DMS153 treated with DMSO at 0.1 percent for 48 hours (cell line): Measurements from ENCODE around the gene PPP3CA.
A peak's percentile ranks its signal among the peaks of the same experiment; 100 is the strongest.
"Not testable (repeated sequence)": the region's sequence is repeated elsewhere in the genome, so short reads cannot be mapped to it uniquely, and the experiment has no call there.

ENCODE experiments used
- DNase-seq: peaks from one replicate; lab custom pipeline; 2025; ENCODE audit not compliant: unreplicated experiment; lab: John Stamatoyannopoulos, UW

PPP3CA gene

DNA sequence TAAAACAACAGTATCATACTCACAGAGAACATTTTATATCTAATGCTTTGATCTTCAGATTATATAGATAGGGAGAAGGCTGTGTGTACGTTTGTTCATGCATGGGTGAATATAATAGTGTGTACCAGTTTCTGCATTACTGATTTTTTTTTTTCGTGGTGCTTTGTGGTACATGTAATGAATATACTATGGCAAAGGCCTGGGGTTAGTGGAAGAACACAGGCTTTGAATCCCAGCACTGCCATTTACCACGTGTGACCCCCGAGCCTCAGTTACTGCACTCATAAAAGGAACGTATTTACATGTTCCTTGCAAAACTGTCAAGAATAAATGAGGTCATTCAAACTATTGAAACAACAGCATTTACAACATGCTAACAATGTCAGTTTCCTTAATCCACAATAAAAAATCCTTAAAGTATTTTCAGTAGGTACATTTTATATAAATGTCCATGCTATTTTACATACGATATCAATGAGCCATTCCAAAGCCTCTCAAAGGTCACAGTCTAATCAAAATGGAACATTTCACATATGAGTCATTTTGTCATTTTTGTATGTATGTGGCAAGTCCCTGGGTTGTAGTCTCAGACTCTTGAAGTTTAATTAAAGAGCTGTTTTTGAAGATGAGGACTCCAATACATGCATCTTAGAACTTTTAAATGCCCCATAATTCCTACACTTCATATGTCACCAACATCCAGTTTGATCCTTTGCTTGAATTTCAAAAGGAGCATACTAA, 242.8 kb downstream of the PPP3CA start:
- DNase-seq, result no peak

DNA sequence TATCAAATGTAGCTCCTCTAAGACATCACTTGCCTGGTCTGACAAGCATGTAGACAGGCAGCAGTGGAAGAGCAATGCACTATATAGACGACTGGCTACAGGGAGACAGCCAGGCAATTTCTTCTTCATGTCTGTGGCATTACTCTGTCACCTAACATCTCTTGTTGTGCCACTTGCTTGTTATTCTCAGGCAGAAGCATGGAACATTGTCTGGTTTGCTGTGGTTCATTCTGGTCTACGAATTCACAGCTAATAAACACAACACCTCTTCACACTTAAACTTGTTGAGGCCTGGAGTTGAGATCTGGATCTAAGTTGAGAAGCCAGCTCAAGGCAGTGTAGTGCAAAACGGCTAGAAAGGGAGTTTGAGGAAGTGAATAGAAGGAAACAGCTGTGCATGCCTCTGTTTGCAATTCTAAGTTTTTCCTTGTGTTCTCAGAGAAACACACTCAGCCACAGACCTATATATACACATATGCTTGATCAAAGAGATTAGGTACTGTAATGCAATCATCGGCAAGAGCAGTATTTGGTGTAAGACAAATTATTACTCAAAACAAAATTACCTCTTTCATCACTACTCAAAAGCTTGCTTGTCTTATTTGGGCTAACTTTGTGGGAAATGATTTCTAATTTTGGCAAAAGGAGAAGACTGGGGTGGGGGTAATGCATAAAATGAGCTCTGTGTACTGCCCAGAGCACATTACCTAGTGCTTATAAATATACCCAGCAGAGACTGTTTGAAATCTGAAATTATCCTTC, 243.8 kb downstream of the PPP3CA start:
- DNase-seq, result no peak

- DNase-seq, result no peak
Measured at GRCh38 chr4:101102114-101102742, 245.1 kb downstream of the PPP3CA start.

GRCh38 chr4:101101072-101101471, 246.3 kb downstream of the PPP3CA start:
- DNase-seq, result peak; percentile 27

- DNase-seq, result no peak
Measured at GRCh38 chr4:101098666-101099400, 248.5 kb downstream of the PPP3CA start.

DNA sequence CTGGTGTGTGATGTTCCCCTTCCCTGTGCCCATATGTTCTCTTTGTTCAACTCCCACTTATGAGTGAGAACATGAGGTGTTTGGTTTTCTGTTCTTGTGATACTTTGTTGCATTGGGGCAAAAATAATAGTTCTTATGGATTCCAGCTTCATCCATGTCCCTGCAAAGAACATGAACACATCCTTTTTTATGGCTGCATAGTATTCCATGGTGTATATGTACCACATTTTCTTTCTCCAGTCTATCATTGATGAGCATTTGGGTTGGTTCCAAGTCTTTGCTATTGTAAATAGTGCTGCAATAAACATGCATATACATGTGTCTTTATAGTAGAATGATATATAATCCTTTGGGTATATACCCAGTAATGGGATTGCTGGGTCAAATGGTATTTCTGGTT, 254.7 kb downstream of the PPP3CA start:
- not testable (repeated sequence) for DNase-seq

GRCh38 chr4:101089168-101089567, 258.2 kb downstream of the PPP3CA start:
- no peak for DNase-seq

GRCh38 chr4:101086801-101087586, 260.3 kb downstream of the PPP3CA start:
- DNase-seq, result no peak

GRCh38 chr4:101083131-101083530, 264.2 kb downstream of the PPP3CA start:
- DNase-seq, result no peak

DNA sequence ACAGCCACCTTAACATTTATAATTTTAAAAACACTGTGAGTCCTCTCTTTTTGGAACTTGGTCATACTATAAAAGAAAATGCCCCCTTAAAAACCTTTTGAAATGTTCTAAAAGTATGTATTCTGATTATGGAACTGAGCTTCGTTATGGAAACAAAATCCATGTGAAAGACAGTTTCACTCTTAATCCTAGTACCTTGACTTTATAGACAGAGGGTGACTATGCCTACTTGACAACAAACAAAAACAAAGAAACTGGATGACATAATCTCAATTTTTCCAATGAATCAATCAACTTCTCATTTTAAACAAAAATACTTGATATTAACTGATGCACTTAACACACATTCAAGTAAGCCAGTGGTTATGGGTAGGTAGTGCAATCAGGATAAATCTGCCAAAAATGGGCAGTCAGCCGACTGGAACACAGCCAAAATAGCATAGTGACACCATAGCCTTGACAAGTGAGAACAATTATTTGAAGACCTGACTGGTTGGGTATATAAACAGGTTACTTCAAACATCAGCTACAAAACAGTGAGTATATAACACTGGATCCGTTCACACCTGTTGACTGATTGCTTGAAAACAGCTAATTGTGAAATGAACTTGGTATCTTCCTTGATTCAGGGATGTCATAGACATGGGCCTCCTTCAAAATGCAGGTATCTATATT, 265.5 kb downstream of the PPP3CA start:
- no peak for DNase-seq

DNA sequence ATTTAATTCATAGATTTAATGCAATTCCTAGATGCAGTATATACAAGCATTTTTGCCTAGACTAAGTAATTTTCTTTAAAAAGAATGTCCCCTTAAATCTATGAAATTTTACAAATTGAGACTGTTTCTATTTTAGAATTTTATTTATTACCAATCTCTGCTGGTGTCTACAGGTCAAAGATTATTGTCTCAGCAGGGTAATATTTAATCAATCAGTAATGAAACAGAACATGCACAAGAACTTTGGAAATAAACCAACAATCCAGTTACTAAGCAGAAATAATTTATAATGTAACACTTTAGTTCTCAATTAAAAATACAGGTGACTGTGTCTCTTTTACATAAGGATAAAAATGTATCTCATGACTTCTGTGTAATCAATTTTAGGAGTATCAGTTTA, 266.2 kb downstream of the PPP3CA start:
- DNase-seq, result no peak

GRCh38 chr4:101078950-101079349, 268.4 kb downstream of the PPP3CA start:
- no peak for DNase-seq

GRCh38 chr4:101076032-101076431, 271.3 kb downstream of the PPP3CA start:
- no peak for DNase-seq

DNA sequence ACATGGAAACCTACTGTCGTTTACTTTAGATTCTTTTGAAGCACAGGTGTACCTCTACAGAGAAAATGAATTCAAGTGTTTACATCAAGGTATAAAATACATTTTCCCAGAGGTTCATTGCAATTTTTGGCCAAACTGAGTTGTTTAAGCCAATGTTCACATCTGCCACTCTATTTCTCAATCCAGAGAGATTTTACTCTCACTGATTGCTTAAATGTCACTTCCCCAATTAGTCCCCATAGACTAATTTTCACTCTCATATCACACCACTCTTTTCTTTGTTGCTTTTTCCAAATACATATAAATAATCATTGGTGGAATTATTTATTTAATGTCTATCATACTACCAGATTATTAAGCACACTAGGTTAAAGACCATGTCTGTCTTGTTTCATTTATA, 271.8 kb downstream of the PPP3CA start:
- DNase-seq, result no peak

DNA sequence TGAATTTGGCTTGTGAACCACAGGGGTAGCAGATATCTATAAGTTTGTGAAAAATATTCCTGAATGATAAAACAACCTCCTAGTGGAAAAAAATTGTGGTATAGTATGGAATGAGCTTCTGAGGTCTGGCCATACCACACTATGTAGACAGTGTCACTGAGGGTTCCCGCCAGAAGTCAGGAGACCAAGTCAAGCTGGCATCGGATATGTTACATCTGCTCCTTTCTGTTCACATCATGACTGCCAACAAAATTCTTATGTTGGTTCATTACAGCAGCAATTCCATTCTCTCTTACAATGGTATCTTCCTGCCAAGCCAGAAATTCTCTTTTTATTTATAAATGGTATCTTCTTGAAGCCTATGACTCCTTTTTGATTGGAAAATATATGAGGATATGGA, 273.0 kb downstream of the PPP3CA start:
- no peak for DNase-seq

- DNase-seq, result no peak
Measured at GRCh38 chr4:101071241-101071640, 276.1 kb downstream of the PPP3CA start.

DNA sequence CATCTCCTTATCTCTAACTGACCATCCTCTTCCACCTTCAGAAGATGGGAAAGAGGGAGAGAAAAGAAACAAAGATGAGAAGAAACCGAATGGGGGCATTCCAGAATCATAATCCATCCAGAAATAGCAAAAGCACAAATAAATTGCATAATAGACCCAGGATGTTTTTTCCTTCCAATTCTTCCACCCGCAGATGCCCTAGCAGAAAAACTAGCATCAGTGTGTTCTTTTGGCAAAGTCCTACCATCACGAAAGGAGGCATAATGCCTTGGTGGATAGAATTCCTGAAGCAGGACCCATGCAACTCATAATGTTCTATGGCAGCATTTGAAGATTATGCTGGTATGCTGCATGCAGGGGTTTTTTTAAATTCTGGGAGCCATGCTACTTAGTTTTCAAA, 279.2 kb downstream of the PPP3CA start:
- no peak for DNase-seq

DNA sequence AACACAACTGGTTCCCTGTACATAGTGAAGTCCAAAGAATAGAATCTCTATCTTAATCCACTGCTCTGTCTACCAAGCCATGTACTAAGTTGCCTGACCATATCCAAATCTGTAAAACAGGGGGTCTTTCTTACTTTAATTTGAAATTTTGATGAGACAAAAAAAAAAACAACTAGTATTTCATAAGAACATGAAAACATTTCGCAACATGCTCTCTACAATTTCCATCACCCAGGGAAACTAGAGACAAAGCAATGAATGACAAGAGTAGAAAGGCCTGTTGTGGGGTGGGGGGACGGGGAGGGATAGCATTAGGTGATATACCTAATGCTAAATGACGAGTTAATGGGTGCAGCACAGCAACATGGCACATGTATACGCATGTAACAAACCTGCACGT, 279.9 kb downstream of the PPP3CA start:
- DNase-seq, result no peak

- no peak for DNase-seq
Measured at GRCh38 chr4:101066626-101067170, 280.6 kb downstream of the PPP3CA start.
